Hindlimb muscle (tissue), 1 donor: ENCODE data around the gene OSTF1. TPM values are rescaled to one million over a fixed set of nuclear protein-coding genes. Genes with fewer than 3 reads are reported as not detected.

Experiments used
- DNase-seq: peaks from one replicate; pipeline ENCODE4 v3.0.0-alpha.2; 2013
- polyA plus RNA-seq: library from polyadenylated mRNA; unstranded; fragments of 120-200 nt; gene quantifications from one replicate; pipeline ENCODE4 v1.2.1, GENCODE V29; 2013; ENCODE audit not compliant: insufficient read length

Gene OSTF1
- polyA plus RNA-seq, 1 donor = 18.9 TPM

- no peak for DNase-seq
Measured at GRCh38 chr9:75085640-75086039, 2.7 kb upstream of the OSTF1 start.

GRCh38 chr9:75086541-75087288 is 1.6 kb upstream of the OSTF1 start:
- DNase-seq = no peak

GRCh38 chr9:75087289-75087823 is 958 bp upstream of the OSTF1 start:
- peak; percentile 33 for DNase-seq

GRCh38 chr9:75088646-75089372 is 495 bp downstream of the OSTF1 start:
- peak; percentile 51 for DNase-seq

GRCh38 chr9:75089373-75089766 is 1.1 kb downstream of the OSTF1 start:
- no peak for DNase-seq

- no peak for DNase-seq
Measured at GRCh38 chr9:75090579-75090978, 2.3 kb downstream of the OSTF1 start.

- DNase-seq = no peak
Measured at GRCh38 chr9:75092766-75093165, 4.5 kb downstream of the OSTF1 start.

GRCh38 chr9:75096796-75097195 is 8.5 kb downstream of the OSTF1 start:
- DNase-seq = no peak

- no peak for DNase-seq
Measured at GRCh38 chr9:75101004-75101588, 12.8 kb downstream of the OSTF1 start.

- no peak for DNase-seq
Measured at GRCh38 chr9:75102177-75102790, 14.0 kb downstream of the OSTF1 start.

GRCh38 chr9:75104607-75105006 is 16.3 kb downstream of the OSTF1 start:
- no peak for DNase-seq

- no peak for DNase-seq
Measured at GRCh38 chr9:75105019-75105540, 16.8 kb downstream of the OSTF1 start.

- no peak for DNase-seq
Measured at GRCh38 chr9:75105841-75106240, 17.5 kb downstream of the OSTF1 start.

- no peak for DNase-seq
Measured at GRCh38 chr9:75106857-75107256, 18.5 kb downstream of the OSTF1 start.

- DNase-seq = no peak
Measured at GRCh38 chr9:75108571-75108970, 20.3 kb downstream of the OSTF1 start.

GRCh38 chr9:75109210-75109839 is 21.0 kb downstream of the OSTF1 start:
- no peak for DNase-seq

GRCh38 chr9:75111019-75111622 is 22.8 kb downstream of the OSTF1 start:
- DNase-seq = no peak

- DNase-seq = no peak
Measured at GRCh38 chr9:75112789-75113188, 24.5 kb downstream of the OSTF1 start.

- no peak for DNase-seq
Measured at GRCh38 chr9:75116306-75116705, 28.0 kb downstream of the OSTF1 start.

- no peak for DNase-seq
Measured at GRCh38 chr9:75117564-75117963, 29.2 kb downstream of the OSTF1 start.

GRCh38 chr9:75120686-75121085 is 32.4 kb downstream of the OSTF1 start:
- no peak for DNase-seq
